DMS114 treated with DMSO at 0.1 percent for 48 hours (cell line): ENCODE data around the gene PSMD6.

Experiments
- DNase-seq: peaks from one replicate; lab custom pipeline; 2025; ENCODE audit not compliant: unreplicated experiment; lab: John Stamatoyannopoulos, UW

The PSMD6 gene

GRCh38 chr3:64046996-64047594 is 23.8 kb upstream of the PSMD6 start:
- DNase-seq: no peak

- DNase-seq: no peak
Observed at GRCh38 chr3:64046592-64046991, 23.3 kb upstream of the PSMD6 start.

DNA sequence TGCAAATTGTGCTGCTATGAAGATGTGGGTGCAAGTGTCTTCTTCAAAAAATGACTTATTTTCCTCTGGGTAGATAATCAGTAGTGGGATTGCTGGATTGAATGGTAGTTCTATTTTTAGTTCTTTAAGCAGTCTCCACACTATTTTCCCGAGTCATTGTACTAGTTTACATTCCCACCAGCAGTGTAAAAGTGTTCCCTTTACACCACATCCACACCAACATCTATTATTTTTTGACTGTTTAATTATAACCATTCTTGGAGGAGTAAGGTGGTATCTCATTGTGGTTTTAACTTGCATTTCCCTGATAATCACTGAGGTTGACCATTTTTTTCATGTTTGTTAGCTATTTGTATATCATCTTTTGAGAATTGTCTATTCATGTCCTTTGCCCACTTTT is 19.7 kb upstream of the PSMD6 start:
- DNase-seq: no peak

GRCh38 chr3:64039981-64040733 is 16.9 kb upstream of the PSMD6 start:
- DNase-seq: no peak

GRCh38 chr3:64039332-64039731 is 16.0 kb upstream of the PSMD6 start:
- DNase-seq: no peak

DNA sequence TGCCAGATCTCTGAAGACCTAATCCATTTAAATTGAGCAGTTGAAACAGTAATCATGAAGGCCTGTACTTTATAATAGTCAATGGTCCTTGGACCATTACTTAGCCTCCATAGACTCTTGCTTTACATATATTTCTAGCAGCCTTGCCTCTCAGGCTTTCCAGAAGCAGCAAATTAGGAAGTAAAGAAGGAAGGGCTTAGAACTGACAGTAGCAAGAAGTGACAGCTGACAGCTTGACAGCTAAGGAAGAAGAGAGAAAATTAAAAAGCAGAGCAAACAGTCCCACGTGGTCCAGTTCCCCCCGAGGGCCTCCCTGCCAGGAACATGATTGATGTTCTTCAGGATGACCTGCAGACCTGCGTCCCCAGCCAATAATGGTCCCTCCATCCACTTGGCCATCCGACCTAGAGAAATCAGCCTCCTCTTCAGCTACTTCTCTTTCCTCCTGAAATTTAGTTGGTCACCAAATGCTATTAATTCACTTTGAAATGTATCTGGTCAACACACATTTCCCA is 15.0 kb upstream of the PSMD6 start:
- DNase-seq: no peak

GRCh38 chr3:64037084-64037483 is 13.8 kb upstream of the PSMD6 start:
- DNase-seq: no peak

DNA sequence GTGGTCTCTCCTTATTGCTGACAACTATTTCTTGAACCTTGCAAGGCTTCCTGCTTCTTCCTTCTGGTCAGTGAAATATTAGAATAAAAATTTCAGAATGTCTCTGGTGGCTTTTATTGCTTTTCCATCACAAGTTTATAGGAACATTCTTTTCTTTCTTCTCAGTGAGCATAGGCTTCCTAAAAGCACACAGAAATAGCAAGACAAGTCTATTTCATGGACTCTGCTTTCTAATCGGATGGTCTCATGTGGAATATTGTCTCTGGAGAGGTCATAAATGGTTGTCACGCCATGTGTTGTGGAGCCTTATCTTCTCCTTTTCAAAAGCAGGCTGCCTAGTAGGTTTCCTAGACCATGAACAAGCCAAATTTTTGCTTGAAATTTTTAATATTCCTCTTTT is 9.8 kb upstream of the PSMD6 start:
- DNase-seq: no peak

GRCh38 chr3:64031540-64032508 is 8.5 kb upstream of the PSMD6 start:
- no peak for DNase-seq

- DNase-seq: peak; percentile 9
Observed at GRCh38 chr3:64030741-64031140, 7.4 kb upstream of the PSMD6 start.

GRCh38 chr3:64029287-64029686 is 6.0 kb upstream of the PSMD6 start:
- no peak for DNase-seq

- DNase-seq: no peak
Observed at GRCh38 chr3:64028754-64029153, 5.5 kb upstream of the PSMD6 start.

- DNase-seq: no peak
Observed at GRCh38 chr3:64027658-64028057, 4.4 kb upstream of the PSMD6 start.

DNA sequence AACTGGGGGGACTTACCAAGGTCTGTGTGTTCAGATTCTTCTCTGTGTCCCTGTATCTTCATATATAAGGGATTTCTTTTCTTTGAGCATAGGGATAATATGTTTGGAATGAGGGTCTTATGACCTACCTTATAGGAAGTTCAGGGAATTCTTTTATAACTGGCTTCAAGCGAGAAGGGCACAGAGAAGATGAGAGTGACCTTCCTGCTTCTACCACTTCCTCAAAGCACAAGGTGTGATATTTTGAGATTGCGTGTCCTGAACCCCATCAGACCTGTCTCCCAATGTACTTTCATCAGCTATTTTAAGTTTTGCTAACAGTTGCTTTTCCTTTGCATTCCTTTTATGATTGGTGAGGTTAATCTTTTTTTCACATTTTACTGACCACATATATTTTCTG is 3.1 kb upstream of the PSMD6 start:
- DNase-seq: no peak

DNA sequence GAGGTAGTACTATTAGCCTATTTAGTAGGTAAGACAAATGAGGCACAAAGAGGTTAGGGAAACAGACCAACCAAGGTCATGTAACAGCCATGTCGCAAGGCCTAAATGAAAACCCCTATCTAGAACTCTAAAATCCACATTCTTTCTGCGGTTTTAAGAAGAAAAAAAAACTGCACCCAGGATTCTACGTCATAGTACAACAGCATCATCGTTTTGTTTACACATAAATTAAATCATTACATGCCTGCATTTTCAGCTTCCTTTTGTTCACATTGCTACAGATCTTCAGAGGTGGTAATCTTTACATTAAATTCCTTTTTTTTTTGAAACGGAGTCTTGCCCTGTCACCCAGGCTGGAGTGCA is 548 bp upstream of the PSMD6 start:
- DNase-seq: no peak

GRCh38 chr3:64022451-64023186 is 675 bp downstream of the PSMD6 start:
- no peak for DNase-seq

DNA sequence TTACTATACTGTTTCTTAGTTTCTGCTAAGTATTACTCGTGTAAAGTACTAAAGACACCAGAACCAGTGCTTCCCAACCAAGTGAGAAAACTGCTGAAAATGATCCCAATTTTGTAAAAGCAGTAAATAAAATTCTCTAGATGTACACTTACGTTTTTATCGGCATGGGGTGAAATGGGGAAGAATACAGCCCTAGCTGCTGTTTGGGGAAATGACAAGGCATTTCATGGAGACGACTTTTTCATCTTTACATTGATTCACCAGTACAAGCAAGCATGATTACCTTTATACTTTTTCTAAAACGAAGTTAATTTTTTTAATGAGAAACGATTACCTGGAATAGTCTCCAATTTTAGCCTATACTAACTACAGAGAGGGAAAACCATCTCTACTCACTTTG is 1.4 kb downstream of the PSMD6 start:
- DNase-seq: no peak

- no peak for DNase-seq
Observed at GRCh38 chr3:64019879-64020278, 3.4 kb downstream of the PSMD6 start.

GRCh38 chr3:64019271-64019670 is 4.0 kb downstream of the PSMD6 start:
- DNase-seq: no peak

GRCh38 chr3:64016941-64017620 is 6.2 kb downstream of the PSMD6 start:
- DNase-seq: no peak
